Activated CD4-positive, alpha-beta T cell treated with anti-CD3 and anti-CD28 coated beads, Interleukin-2, amount 10 ng/mL, durations not matched to agents 24 days and 14 days (primary cell): Measurements from ENCODE around the gene FAM186B. TPM values are rescaled to one million over a fixed set of nuclear protein-coding genes. Genes with fewer than 3 reads are reported as not detected.

Experiments used
- DNase-seq: peaks from one replicate; pipeline ENCODE4 v3.0.0; 2022
- H3K27ac Mint-ChIP-seq: one replicate; pipeline ENCODE4 v1.8.0; 2022; ENCODE audit warnings: mild to moderate bottlenecking, mixed read lengths
- H3K27me3 Mint-ChIP-seq: one replicate; pipeline ENCODE4 v1.8.0; 2022; ENCODE audit warnings: mixed read lengths
- H3K36me3 Mint-ChIP-seq: one replicate; pipeline ENCODE4 v1.8.0; 2022; ENCODE audit warnings: low read depth, mild to moderate bottlenecking, mixed read lengths
- H3K4me1 Mint-ChIP-seq: one replicate; pipeline ENCODE4 v1.8.0; 2021; ENCODE audit warnings: mixed read lengths
- H3K4me3 Mint-ChIP-seq: one replicate; pipeline ENCODE4 v1.8.0; 2022; ENCODE audit warnings: mild to moderate bottlenecking, moderate library complexity, mixed read lengths
- H3K9me3 Mint-ChIP-seq: one replicate; pipeline ENCODE4 v1.8.0; 2021; ENCODE audit warnings: mixed read lengths
- intact Hi-C: fragments of 100-400 bp; cut with micrococcal nuclease; formaldehyde crosslinking; loops from one replicate; pipeline ENCODE4 v1.15.1; 2023
- total RNA-seq: library from RNA; stranded (reverse); gene quantifications from 2 replicates; pipeline ENCODE4 v1.2.3, GENCODE V29; 2022

Gene FAM186B
- total RNA-seq, 1 donor from 2014 or later = 0.16 TPM

DNA sequence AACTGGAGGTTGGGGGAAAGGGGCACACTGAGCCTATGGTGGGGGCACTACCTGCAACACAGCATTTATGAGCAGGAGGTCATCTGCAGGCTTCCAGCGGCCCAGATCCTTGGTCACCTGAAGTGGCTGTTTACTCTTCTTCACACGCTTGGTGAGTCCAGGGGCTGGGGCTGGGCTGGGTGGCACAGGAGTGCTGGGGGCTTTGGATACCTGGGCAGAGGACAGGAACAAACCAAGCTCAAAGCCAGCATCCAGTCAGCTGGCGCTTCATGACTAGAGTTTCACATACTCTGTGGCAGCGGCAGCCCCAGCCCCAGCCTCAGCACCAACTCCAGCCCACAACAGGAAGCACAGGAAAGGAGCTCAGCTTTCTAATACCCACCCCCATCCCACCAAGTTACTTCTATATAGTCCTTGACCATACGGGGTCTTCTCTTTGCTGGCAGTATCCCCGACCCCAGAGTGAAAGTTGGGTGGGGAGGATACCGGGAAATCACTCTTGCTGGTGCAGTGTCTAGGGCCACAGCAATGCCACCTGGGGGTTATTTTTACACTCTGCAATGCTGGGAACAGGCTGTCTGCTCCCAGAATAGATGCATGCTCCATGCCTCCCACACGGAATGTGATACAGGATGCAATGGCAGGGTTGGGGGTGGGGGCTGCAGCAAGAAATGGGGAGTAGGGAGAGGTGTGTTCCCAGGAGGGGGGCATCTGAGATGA lies 40.6 kb downstream of the FAM186B start:
- H3K36me3 Mint-ChIP-seq = peaks cover 36% of the 10 kb centered on the region
- H3K27ac Mint-ChIP-seq = peak overlapping the region; percentile 34
- no peaks in the 10 kb centered on the region for H3K27me3 Mint-ChIP-seq
- peak overlapping the region; percentile 62 for H3K4me3 Mint-ChIP-seq
- no peaks in the 10 kb centered on the region for H3K9me3 Mint-ChIP-seq
- intact Hi-C loops = loop anchor here (5.0 kb wide), 3 partner anchors 57 to 262 kb away; partner anchors contain the start of genes FMNL3, NCKAP5L and PRPF40B
- peaks cover 37% of the 10 kb centered on the region for H3K4me1 Mint-ChIP-seq
- peak; percentile 76 for DNase-seq

GRCh38 chr12:49563951-49564685 lies 41.3 kb downstream of the FAM186B start:
- no peak for DNase-seq
- no peaks in the 10 kb centered on the region for H3K9me3 Mint-ChIP-seq
- H3K4me3 Mint-ChIP-seq = peak overlapping the region; percentile 27
- peaks cover 42% of the 10 kb centered on the region for H3K36me3 Mint-ChIP-seq
- intact Hi-C loops = no loop called here
- H3K27ac Mint-ChIP-seq = no peak overlapping the region
- H3K27me3 Mint-ChIP-seq = no peaks in the 10 kb centered on the region
- peaks cover 37% of the 10 kb centered on the region for H3K4me1 Mint-ChIP-seq

DNA sequence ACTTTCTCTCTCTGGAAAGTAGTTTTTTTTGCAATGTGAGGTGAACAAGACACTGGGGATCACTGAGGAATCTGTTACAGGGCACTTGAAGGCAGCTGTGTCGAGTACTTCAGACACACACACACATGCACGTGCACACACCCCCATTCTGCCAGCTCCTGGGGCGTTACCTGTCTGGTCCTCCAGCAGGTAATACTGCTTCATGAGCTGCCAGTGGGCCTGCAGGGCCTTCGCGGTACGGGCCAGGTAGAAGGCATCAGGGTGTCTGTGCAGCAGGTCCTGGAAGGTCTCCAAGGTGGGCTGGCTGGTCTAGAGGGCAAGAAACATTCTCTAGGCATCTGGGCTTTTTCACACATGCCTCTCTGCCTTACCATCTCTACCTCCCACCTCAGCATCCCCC lies 42.6 kb downstream of the FAM186B start:
- no peak for DNase-seq
- Mint-ChIP-seq H3K4me3 (no peak overlapping the region), H3K27me3 (no peaks in the 10 kb centered on the region), H3K9me3 (no peaks in the 10 kb centered on the region), H3K27ac (no peak overlapping the region), H3K4me1 (peaks cover 30% of the 10 kb centered on the region), H3K36me3 (peaks cover 46% of the 10 kb centered on the region)
- intact Hi-C loops = no loop called here

DNA sequence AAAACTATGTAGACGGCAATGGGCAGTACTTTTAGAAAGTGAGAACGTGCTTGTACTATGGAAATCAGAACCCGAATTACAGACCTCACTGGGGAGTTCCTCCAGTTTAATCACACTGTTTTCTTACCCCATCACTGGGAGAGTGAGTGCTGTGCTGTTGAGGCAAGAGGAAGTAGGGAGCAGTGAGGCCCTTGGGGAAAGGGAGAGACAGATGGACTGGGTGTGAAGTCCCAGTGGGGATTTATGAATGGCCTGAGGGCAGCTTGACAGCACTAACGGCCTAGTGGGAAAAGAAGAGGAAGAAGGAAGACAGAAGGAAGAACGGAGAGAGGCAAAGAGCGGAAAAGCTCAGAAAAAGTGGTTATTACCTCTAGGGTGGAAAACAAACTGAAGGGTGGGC lies 43.2 kb downstream of the FAM186B start:
- Mint-ChIP-seq H3K4me1 (peaks cover 29% of the 10 kb centered on the region), H3K27me3 (no peaks in the 10 kb centered on the region), H3K4me3 (no peak overlapping the region), H3K36me3 (peaks cover 44% of the 10 kb centered on the region), H3K27ac (no peak overlapping the region), H3K9me3 (no peaks in the 10 kb centered on the region)
- intact Hi-C loops = no loop called here
- DNase-seq = no peak

- DNase-seq = no peak
- intact Hi-C loops = no loop called here
- no peak overlapping the region for H3K4me3 Mint-ChIP-seq
- H3K27me3 Mint-ChIP-seq = no peaks in the 10 kb centered on the region
- no peak overlapping the region for H3K27ac Mint-ChIP-seq
- H3K9me3 Mint-ChIP-seq = no peaks in the 10 kb centered on the region
- H3K36me3 Mint-ChIP-seq = peaks cover 52% of the 10 kb centered on the region
- peaks cover 21% of the 10 kb centered on the region for H3K4me1 Mint-ChIP-seq
Measured at GRCh38 chr12:49560695-49561094, 44.7 kb downstream of the FAM186B start.

- Mint-ChIP-seq H3K36me3 (peaks cover 42% of the 10 kb centered on the region), H3K27ac (peak overlapping the region; percentile 66), H3K4me1 (peaks cover 8% of the 10 kb centered on the region)
Measured at GRCh38 chr12:49559011-49559675, 46.3 kb downstream of the FAM186B start.

GRCh38 chr12:49558526-49558925 lies 46.9 kb downstream of the FAM186B start:
- peaks cover 36% of the 10 kb centered on the region for H3K36me3 Mint-ChIP-seq
- DNase-seq = no peak
- peaks cover 4% of the 10 kb centered on the region for H3K4me1 Mint-ChIP-seq
- no peak overlapping the region for H3K4me3 Mint-ChIP-seq
- no peaks in the 10 kb centered on the region for H3K9me3 Mint-ChIP-seq
- no peak overlapping the region for H3K27ac Mint-ChIP-seq
- intact Hi-C loops = no loop called here
- no peaks in the 10 kb centered on the region for H3K27me3 Mint-ChIP-seq

More at GRCh38 chr12:49559011-49559675, 46.3 kb downstream of the FAM186B start:
- intact Hi-C loops = no loop called here
- Mint-ChIP-seq H3K4me3 (no peak overlapping the region), H3K27me3 (no peaks in the 10 kb centered on the region), H3K9me3 (no peaks in the 10 kb centered on the region)
- no peak for DNase-seq

GRCh38 chr12:49557917-49558215 lies 47.6 kb downstream of the FAM186B start:
- intact Hi-C loops = no loop called here
- H3K4me3 Mint-ChIP-seq = no peak overlapping the region

GRCh38 chr12:49557187-49557916 lies 48.1 kb downstream of the FAM186B start:
- no peak overlapping the region for H3K27ac Mint-ChIP-seq
- H3K4me1 Mint-ChIP-seq = peaks cover 4% of the 10 kb centered on the region
- no peaks in the 10 kb centered on the region for H3K9me3 Mint-ChIP-seq
- H3K27me3 Mint-ChIP-seq = peaks cover 2% of the 10 kb centered on the region
- no peak for DNase-seq
- no peak overlapping the region for H3K4me3 Mint-ChIP-seq
- peaks cover 31% of the 10 kb centered on the region for H3K36me3 Mint-ChIP-seq
- intact Hi-C loops = no loop called here

More at GRCh38 chr12:49557917-49558215, 47.6 kb downstream of the FAM186B start:
- Mint-ChIP-seq H3K27ac (no peak overlapping the region), H3K27me3 (peaks cover 2% of the 10 kb centered on the region), H3K9me3 (no peaks in the 10 kb centered on the region), H3K36me3 (peaks cover 35% of the 10 kb centered on the region), H3K4me1 (peaks cover 4% of the 10 kb centered on the region)
- DNase-seq = no peak

DNA sequence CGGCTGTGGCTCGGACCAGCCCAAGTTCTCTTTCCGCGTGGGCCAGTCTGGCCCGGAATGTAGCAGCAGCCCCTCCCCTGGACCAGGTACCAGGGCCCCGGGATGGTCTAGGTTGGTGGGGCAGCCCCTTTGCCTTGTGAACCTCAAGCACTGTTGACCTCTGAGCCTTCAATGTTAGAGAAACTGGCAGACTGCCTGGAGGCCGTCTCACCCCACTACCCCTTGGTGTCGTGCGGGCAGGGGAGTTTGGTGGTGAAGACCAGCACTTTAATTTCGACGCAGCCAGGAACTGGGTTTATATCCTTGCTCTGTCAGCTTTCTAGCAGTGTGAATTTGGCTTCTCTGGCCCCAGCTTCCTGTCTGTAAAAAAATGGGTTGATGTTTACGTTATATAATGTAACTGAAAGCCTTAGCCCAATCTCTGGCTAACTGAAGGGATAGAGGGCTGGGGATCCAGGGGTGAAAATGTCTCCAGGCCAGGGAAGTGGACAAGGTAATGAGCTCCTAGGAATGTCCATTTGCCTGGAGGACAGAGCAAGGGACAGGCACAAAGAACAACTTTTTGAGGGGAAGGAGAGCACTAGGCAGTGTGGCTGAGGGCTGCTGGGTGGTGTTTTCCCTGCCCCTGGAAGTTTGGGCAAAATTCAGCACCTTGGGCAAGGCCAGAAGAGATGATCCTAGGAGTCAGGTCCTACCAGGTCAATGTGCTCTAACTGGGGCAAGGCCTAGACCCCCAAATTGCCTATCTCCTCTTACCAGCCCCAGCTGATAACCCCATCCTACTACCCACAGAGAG lies 48.9 kb downstream of the FAM186B start:
- Mint-ChIP-seq H3K9me3 (no peaks in the 10 kb centered on the region), H3K36me3 (peaks cover 27% of the 10 kb centered on the region), H3K4me3 (no peak overlapping the region), H3K4me1 (peaks cover 4% of the 10 kb centered on the region), H3K27ac (no peak overlapping the region), H3K27me3 (peaks cover 4% of the 10 kb centered on the region)
- intact Hi-C loops = no loop called here
- DNase-seq = no peak

- Mint-ChIP-seq H3K4me3 (no peak overlapping the region), H3K36me3 (peaks cover 25% of the 10 kb centered on the region), H3K9me3 (no peaks in the 10 kb centered on the region), H3K4me1 (peaks cover 2% of the 10 kb centered on the region), H3K27me3 (peaks cover 7% of the 10 kb centered on the region), H3K27ac (no peak overlapping the region)
- intact Hi-C loops = no loop called here
- no peak for DNase-seq
Measured at GRCh38 chr12:49555631-49556390, 49.6 kb downstream of the FAM186B start.

GRCh38 chr12:49554266-49554665 lies 51.2 kb downstream of the FAM186B start:
- H3K4me1 Mint-ChIP-seq = no peaks in the 10 kb centered on the region
- H3K27ac Mint-ChIP-seq = no peak overlapping the region
- intact Hi-C loops = no loop called here

More at GRCh38 chr12:49554266-49554665, 51.2 kb downstream of the FAM186B start:
- no peak for DNase-seq
- no peaks in the 10 kb centered on the region for H3K9me3 Mint-ChIP-seq
- peaks cover 14% of the 10 kb centered on the region for H3K27me3 Mint-ChIP-seq
- peaks cover 18% of the 10 kb centered on the region for H3K36me3 Mint-ChIP-seq
- no peak overlapping the region for H3K4me3 Mint-ChIP-seq
